ENCODE data around the gene PBXIP1.
"Not testable (repeated sequence)": the region's sequence is repeated elsewhere in the genome, so short reads cannot be mapped to it uniquely, and the experiment has no call there.

Gene PBXIP1

GRCh38 chr1:154999571-155000410 is 43.9 kb upstream of the PBXIP1 start:
- Histone ChIP-seq H3K9ac (ENCODE audit: low read length) (peak overlapping the region; percentile 82), H3K4me3 (ENCODE audit: low read length) (peak overlapping the region; percentile 63), H3K36me3 (ENCODE audit: control insufficient read depth, insufficient read depth, low read length) (no peaks in the 10 kb centered on the region), H3K9me3 (ENCODE audit: control insufficient read depth, low read length) (no peaks in the 10 kb centered on the region), H3K4me1 (ENCODE audit: control insufficient read depth, insufficient read depth, low read length) (peaks cover 25% of the 10 kb centered on the region), H3K27me3 (ENCODE audit: control insufficient read depth, insufficient read depth, low read length) (no peaks in the 10 kb centered on the region)

GRCh38 chr1:154998818-154999570 is 43.1 kb upstream of the PBXIP1 start:
- H3K4me1 ChIP-seq (ENCODE audit: control insufficient read depth, insufficient read depth, low read length) = peaks cover 30% of the 10 kb centered on the region
- H3K4me3 ChIP-seq (ENCODE audit: low read length) = no peak overlapping the region
- H3K9me3 ChIP-seq (ENCODE audit: control insufficient read depth, low read length) = no peaks in the 10 kb centered on the region
- no peaks in the 10 kb centered on the region for H3K36me3 ChIP-seq (ENCODE audit: control insufficient read depth, insufficient read depth, low read length)
- H3K9ac ChIP-seq (ENCODE audit: low read length) = peak overlapping the region; percentile 38
- no peaks in the 10 kb centered on the region for H3K27me3 ChIP-seq (ENCODE audit: control insufficient read depth, insufficient read depth, low read length)

GRCh38 chr1:154998201-154998780 is 42.4 kb upstream of the PBXIP1 start:
- Histone ChIP-seq H3K4me1 (ENCODE audit: control insufficient read depth, insufficient read depth, low read length) (peaks cover 36% of the 10 kb centered on the region), H3K36me3 (ENCODE audit: control insufficient read depth, insufficient read depth, low read length) (no peaks in the 10 kb centered on the region), H3K4me3 (ENCODE audit: low read length) (no peak overlapping the region), H3K27me3 (ENCODE audit: control insufficient read depth, insufficient read depth, low read length) (no peaks in the 10 kb centered on the region), H3K9ac (ENCODE audit: low read length) (no peak overlapping the region), H3K9me3 (ENCODE audit: control insufficient read depth, low read length) (no peaks in the 10 kb centered on the region)

GRCh38 chr1:154996966-154997701 is 41.2 kb upstream of the PBXIP1 start:
- H3K4me1 ChIP-seq (ENCODE audit: control insufficient read depth, insufficient read depth, low read length) = peaks cover 36% of the 10 kb centered on the region

GRCh38 chr1:154995301-154995983 is 39.5 kb upstream of the PBXIP1 start:
- H3K4me1 ChIP-seq (ENCODE audit: control insufficient read depth, insufficient read depth, low read length) = peaks cover 31% of the 10 kb centered on the region
- H3K27me3 ChIP-seq (ENCODE audit: control insufficient read depth, insufficient read depth, low read length); H3K9me3 ChIP-seq (ENCODE audit: control insufficient read depth, low read length); H3K9ac ChIP-seq (ENCODE audit: low read length); H3K36me3 ChIP-seq (ENCODE audit: control insufficient read depth, insufficient read depth, low read length); H3K4me3 ChIP-seq (ENCODE audit: low read length): not testable (repeated sequence)

More at GRCh38 chr1:154996966-154997701, 41.2 kb upstream of the PBXIP1 start:
- Histone ChIP-seq H3K27me3 (ENCODE audit: control insufficient read depth, insufficient read depth, low read length) (no peaks in the 10 kb centered on the region), H3K4me3 (ENCODE audit: low read length) (no peak overlapping the region), H3K9ac (ENCODE audit: low read length) (no peak overlapping the region), H3K36me3 (ENCODE audit: control insufficient read depth, insufficient read depth, low read length) (no peaks in the 10 kb centered on the region), H3K9me3 (ENCODE audit: control insufficient read depth, low read length) (no peaks in the 10 kb centered on the region)

GRCh38 chr1:154994591-154994990 is 38.7 kb upstream of the PBXIP1 start:
- Histone ChIP-seq H3K9ac (ENCODE audit: low read length) (no peak overlapping the region), H3K27me3 (ENCODE audit: control insufficient read depth, insufficient read depth, low read length) (no peaks in the 10 kb centered on the region), H3K4me1 (ENCODE audit: control insufficient read depth, insufficient read depth, low read length) (peaks cover 24% of the 10 kb centered on the region), H3K36me3 (ENCODE audit: control insufficient read depth, insufficient read depth, low read length) (no peaks in the 10 kb centered on the region), H3K9me3 (ENCODE audit: control insufficient read depth, low read length) (no peaks in the 10 kb centered on the region), H3K4me3 (ENCODE audit: low read length) (no peak overlapping the region)

- Histone ChIP-seq H3K4me1 (ENCODE audit: control insufficient read depth, insufficient read depth, low read length) (peaks cover 20% of the 10 kb centered on the region), H3K9ac (ENCODE audit: low read length) (no peak overlapping the region), H3K36me3 (ENCODE audit: control insufficient read depth, insufficient read depth, low read length) (no peaks in the 10 kb centered on the region), H3K9me3 (ENCODE audit: control insufficient read depth, low read length) (no peaks in the 10 kb centered on the region), H3K4me3 (ENCODE audit: low read length) (no peak overlapping the region), H3K27me3 (ENCODE audit: control insufficient read depth, insufficient read depth, low read length) (no peaks in the 10 kb centered on the region)
These were observed 38.3 kb upstream of the PBXIP1 start for GRCh38 chr1:154994269-154994587.

- Histone ChIP-seq H3K9ac (ENCODE audit: low read length) (peak within 1 kb of the TSS; percentile 22), H3K9me3 (ENCODE audit: control insufficient read depth, low read length) (no peaks in the 10 kb centered on the region), H3K36me3 (ENCODE audit: control insufficient read depth, insufficient read depth, low read length) (no peaks in the 10 kb centered on the region), H3K27me3 (ENCODE audit: control insufficient read depth, insufficient read depth, low read length) (no peaks in the 10 kb centered on the region), H3K4me3 (ENCODE audit: low read length) (no peak within 1 kb of the TSS), H3K4me1 (ENCODE audit: control insufficient read depth, insufficient read depth, low read length) (peaks cover 17% of the 10 kb centered on the region)
These were observed 37.8 kb upstream of the PBXIP1 start, which contains the start of gene LENEP for GRCh38 chr1:154993572-154994268. LENEP (plus strand) TSS chr1:154993586; CDS start chr1:154993608, 22 bp downstream.

- Histone ChIP-seq H3K4me1 (ENCODE audit: control insufficient read depth, insufficient read depth, low read length) (peaks cover 17% of the 10 kb centered on the region), H3K27me3 (ENCODE audit: control insufficient read depth, insufficient read depth, low read length) (no peaks in the 10 kb centered on the region), H3K4me3 (ENCODE audit: low read length) (no peak overlapping the region), H3K36me3 (ENCODE audit: control insufficient read depth, insufficient read depth, low read length) (no peaks in the 10 kb centered on the region), H3K9ac (ENCODE audit: low read length) (peak overlapping the region; percentile 22), H3K9me3 (ENCODE audit: control insufficient read depth, low read length) (no peaks in the 10 kb centered on the region)
These were observed 37.0 kb upstream of the PBXIP1 start for GRCh38 chr1:154992721-154993571.

- H3K4me1 ChIP-seq (ENCODE audit: control insufficient read depth, insufficient read depth, low read length) = peaks cover 17% of the 10 kb centered on the region
- H3K9me3 ChIP-seq (ENCODE audit: control insufficient read depth, low read length) = no peaks in the 10 kb centered on the region
- no peak overlapping the region for H3K9ac ChIP-seq (ENCODE audit: low read length)
- no peak overlapping the region for H3K4me3 ChIP-seq (ENCODE audit: low read length)
- H3K27me3 ChIP-seq (ENCODE audit: control insufficient read depth, insufficient read depth, low read length) = no peaks in the 10 kb centered on the region
- H3K36me3 ChIP-seq (ENCODE audit: control insufficient read depth, insufficient read depth, low read length) = no peaks in the 10 kb centered on the region
These were observed 34.4 kb upstream of the PBXIP1 start for GRCh38 chr1:154990276-154990675.

Data from mucosa of stomach (tissue), 1 donor.